NCI-H82 treated with DMSO at 0.1 percent for 48 hours (cell line): Measurements from ENCODE around the gene CDH1.
"Not testable (repeated sequence)": the region's sequence is repeated elsewhere in the genome, so short reads cannot be mapped to it uniquely, and the experiment has no call there.

Source experiments
- DNase-seq: peaks from one replicate; lab custom pipeline; 2025; ENCODE audit not compliant: unreplicated experiment; lab: John Stamatoyannopoulos, UW

Gene CDH1

GRCh38 chr16:68786685-68787418 is 49.8 kb downstream of the CDH1 start:
- no peak for DNase-seq

GRCh38 chr16:68787419-68787807 is 50.3 kb downstream of the CDH1 start:
- not testable (repeated sequence) for DNase-seq

- no peak for DNase-seq
Measured at GRCh38 chr16:68790130-68790761, 53.2 kb downstream of the CDH1 start.

- no peak for DNase-seq
Measured at GRCh38 chr16:68790944-68791343, 53.9 kb downstream of the CDH1 start.

- no peak for DNase-seq
Measured at GRCh38 chr16:68792465-68793324, 55.6 kb downstream of the CDH1 start.

GRCh38 chr16:68793401-68793857 is 56.3 kb downstream of the CDH1 start:
- DNase-seq = no peak

GRCh38 chr16:68798398-68798797 is 61.3 kb downstream of the CDH1 start:
- no peak for DNase-seq

- DNase-seq = no peak
Measured at GRCh38 chr16:68800257-68800875, 63.3 kb downstream of the CDH1 start.

- DNase-seq = no peak
Measured at GRCh38 chr16:68802190-68802589, 65.1 kb downstream of the CDH1 start.

- DNase-seq = no peak
Measured at GRCh38 chr16:68806422-68806821, 69.3 kb downstream of the CDH1 start.

- DNase-seq = no peak
Measured at GRCh38 chr16:68806981-68807380, 69.9 kb downstream of the CDH1 start.

- DNase-seq = no peak
Measured at GRCh38 chr16:68814516-68814915, 77.4 kb downstream of the CDH1 start.

- no peak for DNase-seq
Measured at GRCh38 chr16:68823401-68824135, 86.5 kb downstream of the CDH1 start.

- no peak for DNase-seq
Measured at GRCh38 chr16:68825427-68825826, 88.3 kb downstream of the CDH1 start.

GRCh38 chr16:68826652-68827051 is 89.6 kb downstream of the CDH1 start:
- DNase-seq = no peak

- DNase-seq = no peak
Measured at GRCh38 chr16:68833251-68833650, 96.2 kb downstream of the CDH1 start.

GRCh38 chr16:68834550-68834949 is 97.5 kb downstream of the CDH1 start:
- DNase-seq = no peak

- DNase-seq = no peak
Measured at GRCh38 chr16:68835970-68836369, 98.9 kb downstream of the CDH1 start.

- DNase-seq = no peak
Measured at GRCh38 chr16:68839831-68840230, 102.7 kb downstream of the CDH1 start.

- not testable (repeated sequence) for DNase-seq
Measured at GRCh38 chr16:68842964-68843481, 105.9 kb downstream of the CDH1 start.
